A549 (cell line): ENCODE data around the gene MYLK2. TPM values are rescaled to one million over a fixed set of nuclear protein-coding genes. Genes with fewer than 3 reads are reported as not detected.

Experiments used
- ATAC-seq, 2 experiments: fragments of 200-7000 bp in 1 of 2; fragments of >200 bp in 1 of 2; cut with Nextera tagmentation in 1 of 2; cut with Tn5 transposase in 1 of 2; 3 replicates each; pipeline versions ENCODE4 v1.8.0 to v1.9.1; 2018 to 2020; ENCODE audit warnings: mild to moderate bottlenecking in 1 of 2, moderate library complexity in 1 of 2
- CTCF ChIA-PET: fragments of 300-600 bp; sonication (Branson Sonifier 250); formaldehyde crosslinking; extraction: SDS; loops from one replicate; lab custom pipeline; 2021; ENCODE audit warnings: antibody characterized with exemption, inconsistent platforms; lab: Yijun Ruan, JAX
- POLR2A ChIA-PET: fragments of 350-600 bp; formaldehyde crosslinking; extraction: SDS; loops from one replicate; lab custom pipeline; 2021; ENCODE audit warnings: antibody characterized with exemption, inconsistent platforms; lab: Yijun Ruan, JAX
- DNase-seq, 2 experiments: peaks; one replicate each; pipeline versions ENCODE4 v3.0.0 to v3.0.0-alpha.2; 2011 to 2016; ENCODE audit warnings: low read depth in 1 of 2, low spot score in 1 of 2
- FAIRE-seq: peaks from 2 replicates; lab custom pipeline; 2011; peaks lifted over from hg19 to GRCh38; lab: Jason Lieb, UNC
- H3K27ac ChIP-seq, 2 experiments: fragments of >200 bp; sonication (Bioruptor Twin); formaldehyde crosslinking; 3 replicates each; pipeline ENCODE4 v1.5.1; 2016 to 2017
- H3K4me1 ChIP-seq: fragments of >200 bp; sonication (Bioruptor Twin); formaldehyde crosslinking; 3 replicates; pipeline ENCODE4 v1.6.1; 2016
- H3K4me2 ChIP-seq: fragments of >200 bp; sonication (Bioruptor Twin); formaldehyde crosslinking; 3 replicates; pipeline ENCODE4 v1.6.1; 2016
- H3K4me3 ChIP-seq: fragments of >200 bp; sonication (Bioruptor Twin); formaldehyde crosslinking; 3 replicates; pipeline ENCODE4 v1.5.1; 2016
- H3K9me3 ChIP-seq: fragments of >200 bp; sonication (Bioruptor Twin); formaldehyde crosslinking; 3 replicates; pipeline ENCODE4 v1.6.1; 2016
- ATOH8 ChIP-seq: fragments of 250-450 bp; sonication (Bioruptor Pico); IDR thresholded peaks from 2 replicates; pipeline ENCODE4 v1.5.0; 2020; ENCODE audit warnings: low read depth, mild to moderate bottlenecking, moderate library complexity
- BHLHE40 ChIP-seq: IDR thresholded peaks from 2 replicates; pipeline ENCODE4 v1.6.1; 2012; ENCODE audit warnings: low read depth, low read length, inconsistent platforms
- CBX2 ChIP-seq: fragments of 200-600 bp; sonication (generic); IDR thresholded peaks from 2 replicates; pipeline ENCODE4 v1.6.1; 2016; ENCODE audit warnings: low read depth, mild to moderate bottlenecking, borderline replicate concordance
- CHD2 ChIP-seq: fragments of 150-350 bp; IDR thresholded peaks from 2 replicates; pipeline ENCODE4 v1.6.1; 2014; ENCODE audit warnings: low read length; ENCODE audit not compliant: partially characterized antibody
- CHD4 ChIP-seq: fragments of 200-600 bp; sonication (generic); IDR thresholded peaks from 2 replicates; pipeline ENCODE4 v1.6.1; 2016; ENCODE audit warnings: antibody characterized with exemption, mild to moderate bottlenecking, borderline replicate concordance
- EP300 ChIP-seq, 2 experiments: fragments of >200 bp; sonication (Bioruptor Twin); formaldehyde crosslinking; IDR thresholded peaks; 2 replicates in 1 of 2; 3 replicates in 1 of 2; pipeline ENCODE4 v1.6.1; 2016 to 2017
- ESRRA ChIP-seq: fragments of 150-350 bp; IDR thresholded peaks from 2 replicates; pipeline ENCODE4 v1.6.1; 2014; ENCODE audit warnings: mild to moderate bottlenecking, low read length, borderline replicate concordance
- FOSB ChIP-seq: fragments of 250-450 bp; sonication (Bioruptor Pico); IDR thresholded peaks from 2 replicates; pipeline ENCODE4 v1.5.0; 2020; ENCODE audit warnings: mild to moderate bottlenecking, moderate library complexity
- FOSL2 ChIP-seq, 2 experiments: fragments of 450-650 bp in 1 of 2; fragments of >200 bp in 1 of 2; sonication (Bioruptor Twin) in 1 of 2; formaldehyde crosslinking; IDR thresholded peaks; 2 replicates each; pipeline versions ENCODE4 v1.5.0 to v1.6.1; 2016 to 2020; ENCODE audit warnings: mild to moderate bottlenecking in 1 of 2, moderate library complexity in 1 of 2
- FOXS1 ChIP-seq: fragments of 250-450 bp; sonication (Bioruptor Pico); IDR thresholded peaks from 2 replicates; pipeline ENCODE4 v1.5.0; 2020; ENCODE audit warnings: mild to moderate bottlenecking, moderate library complexity
- GATA3 ChIP-seq: IDR thresholded peaks from 2 replicates; pipeline ENCODE4 v1.6.1; 2012; ENCODE audit warnings: borderline replicate concordance
- HDAC2 ChIP-seq: fragments of 200-600 bp; sonication (generic); IDR thresholded peaks from 2 replicates; pipeline ENCODE4 v1.6.1; 2016
- HEYL ChIP-seq: fragments of 250-450 bp; sonication (Bioruptor Pico); IDR thresholded peaks from 2 replicates; pipeline ENCODE4 v1.8.0; 2021; ENCODE audit warnings: mild to moderate bottlenecking, moderate library complexity
- HOXB5 ChIP-seq: fragments of 250-450 bp; sonication (Bioruptor Pico); IDR thresholded peaks from 2 replicates; pipeline ENCODE4 v1.5.0; 2020; ENCODE audit warnings: mild to moderate bottlenecking, moderate library complexity
- JUN ChIP-seq, 2 experiments: fragments of >200 bp; sonication (Bioruptor Twin); formaldehyde crosslinking; IDR thresholded peaks; 2 replicates in 1 of 2; 3 replicates in 1 of 2; pipeline ENCODE4 v1.6.1; 2016 to 2017
- JUNB ChIP-seq: fragments of >200 bp; sonication (Bioruptor Twin); formaldehyde crosslinking; IDR thresholded peaks from 2 replicates; pipeline ENCODE4 v1.6.1; 2016
- KDM5A ChIP-seq: fragments of 200-600 bp; sonication (generic); IDR thresholded peaks from 2 replicates; pipeline ENCODE4 v1.6.1; 2016; ENCODE audit warnings: antibody characterized with exemption, mild to moderate bottlenecking
- MYC ChIP-seq: IDR thresholded peaks from 2 replicates; pipeline ENCODE4 v1.6.1; 2012; ENCODE audit warnings: mild to moderate bottlenecking, inconsistent platforms, low read length, improper control_type of control experiment, borderline replicate concordance
- PBX3 ChIP-seq: IDR thresholded peaks from 2 replicates; pipeline ENCODE4 v1.6.1; 2012
- POLR2AphosphoS2 ChIP-seq: conservative IDR thresholded peaks from 2 replicates; pipeline ENCODE4 v1.6.1; 2012; ENCODE audit warnings: low read length, improper control_type of control experiment, inconsistent platforms
- RARB ChIP-seq: fragments of 250-450 bp; sonication (Bioruptor Pico); IDR thresholded peaks from 2 replicates; pipeline ENCODE4 v1.8.0; 2021; ENCODE audit warnings: mild to moderate bottlenecking, moderate library complexity
- RCOR1 ChIP-seq: fragments of 150-350 bp; IDR thresholded peaks from 2 replicates; pipeline ENCODE4 v1.6.1; 2014; ENCODE audit warnings: antibody characterized with exemption, low read length, low read depth
- RNF2 ChIP-seq: fragments of 200-600 bp; sonication (generic); IDR thresholded peaks from 2 replicates; pipeline ENCODE4 v1.6.1; 2016; ENCODE audit warnings: low read depth, mild to moderate bottlenecking, antibody characterized with exemption, moderate library complexity, borderline replicate concordance
- USF2 ChIP-seq: fragments of 450-650 bp; IDR thresholded peaks from 2 replicates; pipeline ENCODE4 v1.6.1; 2014; ENCODE audit warnings: antibody characterized with exemption
- ZC3H11A ChIP-seq: fragments of 450-650 bp; IDR thresholded peaks from 2 replicates; pipeline ENCODE4 v1.6.1; 2014; ENCODE audit warnings: antibody characterized with exemption, mild to moderate bottlenecking
- WGBS: methylation state at CpG from one replicate; pipeline ENCODE4 v1.1.6; 2017; ENCODE audit errors: missing lambda C conversion rate; 5-methylcytosine and 5-hydroxymethylcytosine counted together
- polyA plus RNA-seq, 4 experiments: library from polyadenylated mRNA; depleted of rRNA in 3 of 4; stranded (reverse); fragments of >200 nt; fragmentation: RNase III in 1 of 4; extraction: RNeasy Plus Mini Kit Qiagen cat#74134 plus additional on column Dnase treatment in 1 of 4; gene quantifications; 2 replicates in 3 of 4; 3 replicates in 1 of 4; pipeline ENCODE4 v1.2.3, GENCODE V29; 2011 to 2017
- TF ChIP-seq, protein P1 (sequence below): fragments of >200 bp; sonication (Bioruptor Twin); formaldehyde crosslinking; IDR thresholded peaks from 3 replicates; pipeline ENCODE4 v1.6.1; 2016
- TF ChIP-seq, protein P2 (sequence below): IDR thresholded peaks from 2 replicates; pipeline ENCODE4 v1.6.1; 2012
- TF ChIP-seq, protein P3 (sequence below): fragments of 200-600 bp; sonication (generic); IDR thresholded peaks from 2 replicates; pipeline ENCODE4 v1.6.1; 2016; ENCODE audit warnings: antibody characterized with exemption, mild to moderate bottlenecking, moderate library complexity

MYLK2 gene
- polyA plus RNA-seq, 2 of the 4 experiments (the other 2 are of a cell fraction), result 0.09 to 0.36 TPM

DNA sequence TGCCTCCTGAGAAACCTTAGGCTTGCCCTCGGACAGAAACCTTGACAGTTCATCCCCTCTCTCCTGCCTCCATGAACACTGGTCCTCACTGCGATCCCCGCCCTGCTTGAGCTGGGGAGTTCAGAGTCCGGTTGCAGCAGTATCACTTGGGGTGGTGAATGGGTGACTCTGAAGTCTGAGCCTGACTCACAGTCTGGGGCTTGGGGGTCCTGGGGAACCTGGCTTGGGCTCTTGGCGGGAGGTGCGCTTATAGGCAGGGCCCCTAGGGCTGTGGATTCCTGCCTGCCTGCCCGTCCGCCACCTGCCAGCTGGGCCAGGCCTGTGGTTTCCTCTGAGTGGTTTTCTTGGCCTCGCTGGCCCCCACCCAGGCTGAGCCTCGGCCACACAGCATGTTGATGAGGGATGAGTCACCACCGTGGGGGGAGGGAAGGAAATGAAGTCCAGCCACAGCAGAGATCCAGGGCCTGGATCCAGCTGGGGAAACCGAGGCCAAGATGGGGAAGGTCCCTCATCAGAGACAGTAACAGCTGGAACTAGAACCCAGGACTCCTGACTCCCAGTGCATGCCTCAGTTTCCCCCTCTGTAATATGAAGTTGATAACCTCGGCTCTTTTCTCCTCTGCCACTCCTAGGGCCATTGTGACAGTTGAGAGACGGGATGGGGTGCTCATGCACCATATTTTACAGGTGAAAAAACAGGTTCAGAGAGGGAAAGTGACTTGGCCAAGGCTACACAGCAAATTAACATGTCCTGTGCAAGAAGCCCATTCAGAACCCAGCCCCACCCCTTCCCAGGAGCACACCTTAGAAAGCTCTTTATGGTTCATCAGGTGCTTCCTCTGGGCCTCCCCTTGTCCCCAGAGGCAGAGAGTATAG is 17.1 kb downstream of the MYLK2 start:
- Histone ChIP-seq H3K4me2 (peak overlapping the region; percentile 66), H3K9me3 (no peaks in the 10 kb centered on the region), H3K27ac (peak overlapping the region; percentile 84 to 86), H3K4me3 (no peak overlapping the region), H3K4me1 (peaks cover 69% of the 10 kb centered on the region)
- TF ChIP-seq HOXB5 (no peak), JUN (IDR thresholded peaks at IDR 0.05) (peak; percentile 47 to 61; a peak in 3 of 5 replicates), CHD4 (no peak), FOXS1 (CRISPR knock-in tag) (no peak), ATOH8 (CRISPR knock-in tag) (no peak; the same call in 1 of the 2 replicates), HEYL (CRISPR knock-in tag) (no peak), FOSL2 (IDR thresholded peaks at IDR 0.05) (peak; percentile 92), FOSL2 (CRISPR knock-in tag; IDR thresholded peaks at IDR 0.05) (peak; percentile 95), GATA3 (peak; percentile 52; the same call in 1 of the 2 replicates), PBX3 (no peak), ZC3H11A (no peak), RNF2 (no peak), POLR2AphosphoS2 (no peak), MYC (no peak), HDAC2 (no peak), EP300 (IDR thresholded peaks at IDR 0.05) (peak; percentile 17 to 47; a peak in 2 of 5 replicates), ESRRA (no peak), JUNB (peak; percentile 69), CHD2 (no peak)
- TF ChIP-seq, protein P1, sequence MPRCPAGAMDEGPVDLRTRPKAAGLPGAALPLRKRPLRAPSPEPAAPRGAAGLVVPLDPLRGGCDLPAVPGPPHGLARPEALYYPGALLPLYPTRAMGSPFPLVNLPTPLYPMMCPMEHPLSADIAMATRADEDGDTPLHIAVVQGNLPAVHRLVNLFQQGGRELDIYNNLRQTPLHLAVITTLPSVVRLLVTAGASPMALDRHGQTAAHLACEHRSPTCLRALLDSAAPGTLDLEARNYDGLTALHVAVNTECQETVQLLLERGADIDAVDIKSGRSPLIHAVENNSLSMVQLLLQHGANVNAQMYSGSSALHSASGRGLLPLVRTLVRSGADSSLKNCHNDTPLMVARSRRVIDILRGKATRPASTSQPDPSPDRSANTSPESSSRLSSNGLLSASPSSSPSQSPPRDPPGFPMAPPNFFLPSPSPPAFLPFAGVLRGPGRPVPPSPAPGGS, result no peak
- TF ChIP-seq, protein P2, sequence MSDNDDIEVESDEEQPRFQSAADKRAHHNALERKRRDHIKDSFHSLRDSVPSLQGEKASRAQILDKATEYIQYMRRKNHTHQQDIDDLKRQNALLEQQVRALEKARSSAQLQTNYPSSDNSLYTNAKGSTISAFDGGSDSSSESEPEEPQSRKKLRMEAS, result peak; percentile 69
- peak; percentile 55 to 63 for ATAC-seq
- peak; percentile 56 to 72 for DNase-seq
- no peak for FAIRE-seq
- 38% methylated on average over 8 of the region's 14 CpGs for WGBS
- ChIA-PET POLR2A (no interaction called here), CTCF (interaction anchor here (0.9 to 14.7 kb wide), 7 partner anchors 9 to 194 kb away, joined by 3 to 145 read pairs (median 23); partner anchors contain the start of gene FOXS1)

DNA sequence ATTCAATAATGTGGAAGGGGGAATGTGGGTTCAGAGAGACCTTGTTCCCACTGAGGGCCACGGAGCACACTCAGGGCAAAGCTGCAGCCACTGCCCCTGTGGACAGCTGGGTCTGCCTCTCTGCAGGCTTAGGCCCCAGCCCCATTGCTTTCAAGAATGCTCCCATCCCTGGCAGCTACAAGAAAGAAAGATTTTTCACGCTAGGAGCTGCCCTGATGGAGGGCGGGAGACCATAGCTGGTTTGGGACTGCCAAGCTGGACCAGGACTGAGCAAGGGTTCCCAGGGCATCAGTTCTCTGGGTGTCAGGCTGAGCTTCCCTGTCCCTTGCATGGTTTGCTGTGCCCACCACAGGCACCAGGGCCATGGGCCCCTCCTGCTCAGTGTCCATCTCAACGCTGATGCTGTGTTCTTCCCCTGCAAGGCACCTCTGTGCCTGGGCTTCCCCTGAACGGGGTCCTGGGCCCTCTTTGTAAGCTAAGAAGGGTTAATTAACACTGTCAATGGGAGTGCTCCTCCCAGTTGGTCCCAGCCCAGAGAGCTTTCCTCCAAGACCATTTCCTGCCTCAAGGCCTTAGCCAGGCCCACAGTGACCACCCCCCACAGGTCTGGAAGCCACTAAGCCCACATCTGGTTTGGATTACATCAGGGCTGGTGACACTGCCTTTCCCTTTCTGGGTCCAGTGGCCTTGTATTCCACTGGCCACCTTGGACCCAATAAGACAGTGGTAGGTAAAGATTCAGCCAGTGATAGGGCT is 17.9 kb downstream of the MYLK2 start:
- Histone ChIP-seq H3K4me1 (peaks cover 77% of the 10 kb centered on the region), H3K4me2 (peak overlapping the region; percentile 66), H3K9me3 (no peaks in the 10 kb centered on the region), H3K4me3 (no peak overlapping the region), H3K27ac (peak overlapping the region; percentile 84 to 86)
- no peak for FAIRE-seq
- no peak for ATAC-seq
- ChIA-PET POLR2A (interaction anchor here (1.7 kb wide), 1 partner anchor 9 kb away, joined by 5 read pairs; no protein-coding TSS in a partner anchor), CTCF (interaction anchor here (0.9 to 14.7 kb wide), 9 partner anchors 8 to 194 kb away, joined by 3 to 145 read pairs (median 10); partner anchors contain the start of gene FOXS1)
- DNase-seq, result no peak
- WGBS, result 90% methylated on average over 5 of the region's 5 CpGs
- TF ChIP-seq FOSB (CRISPR knock-in tag) (no peak), RARB (CRISPR knock-in tag) (no peak), CBX2 (no peak), JUN (IDR thresholded peaks at IDR 0.05) (no peak), BHLHE40 (no peak), USF2 (no peak), HEYL (CRISPR knock-in tag) (no peak), RCOR1 (no peak), KDM5A (no peak)
- TF ChIP-seq, protein P3, sequence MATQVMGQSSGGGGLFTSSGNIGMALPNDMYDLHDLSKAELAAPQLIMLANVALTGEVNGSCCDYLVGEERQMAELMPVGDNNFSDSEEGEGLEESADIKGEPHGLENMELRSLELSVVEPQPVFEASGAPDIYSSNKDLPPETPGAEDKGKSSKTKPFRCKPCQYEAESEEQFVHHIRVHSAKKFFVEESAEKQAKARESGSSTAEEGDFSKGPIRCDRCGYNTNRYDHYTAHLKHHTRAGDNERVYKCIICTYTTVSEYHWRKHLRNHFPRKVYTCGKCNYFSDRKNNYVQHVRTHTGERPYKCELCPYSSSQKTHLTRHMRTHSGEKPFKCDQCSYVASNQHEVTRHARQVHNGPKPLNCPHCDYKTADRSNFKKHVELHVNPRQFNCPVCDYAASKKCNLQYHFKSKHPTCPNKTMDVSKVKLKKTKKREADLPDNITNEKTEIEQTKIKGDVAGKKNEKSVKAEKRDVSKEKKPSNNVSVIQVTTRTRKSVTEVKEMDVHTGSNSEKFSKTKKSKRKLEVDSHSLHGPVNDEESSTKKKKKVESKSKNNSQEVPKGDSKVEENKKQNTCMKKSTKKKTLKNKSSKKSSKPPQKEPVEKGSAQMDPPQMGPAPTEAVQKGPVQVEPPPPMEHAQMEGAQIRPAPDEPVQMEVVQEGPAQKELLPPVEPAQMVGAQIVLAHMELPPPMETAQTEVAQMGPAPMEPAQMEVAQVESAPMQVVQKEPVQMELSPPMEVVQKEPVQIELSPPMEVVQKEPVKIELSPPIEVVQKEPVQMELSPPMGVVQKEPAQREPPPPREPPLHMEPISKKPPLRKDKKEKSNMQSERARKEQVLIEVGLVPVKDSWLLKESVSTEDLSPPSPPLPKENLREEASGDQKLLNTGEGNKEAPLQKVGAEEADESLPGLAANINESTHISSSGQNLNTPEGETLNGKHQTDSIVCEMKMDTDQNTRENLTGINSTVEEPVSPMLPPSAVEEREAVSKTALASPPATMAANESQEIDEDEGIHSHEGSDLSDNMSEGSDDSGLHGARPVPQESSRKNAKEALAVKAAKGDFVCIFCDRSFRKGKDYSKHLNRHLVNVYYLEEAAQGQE, result no peak
